Endothelial cell of umbilical vein (primary cell): ENCODE data around the gene PRXL2A. TPM values are rescaled to one million over a fixed set of nuclear protein-coding genes. Genes with fewer than 3 reads are reported as not detected.

Experiments used
- BruUV-seq: library from RNA; stranded (reverse); fragments of 400-500 nt; replicated peaks from 2 replicates; lab custom pipeline; 2021; lab: Mats Ljungman, UMichigan
- CTCF ChIA-PET: fragments of 300-600, 350-600 bp; sonication (Branson Sonifier 250); formaldehyde crosslinking; loops from one replicate; lab custom pipeline; 2021; ENCODE audit warnings: antibody characterized with exemption, inconsistent platforms; lab: Charles Lee
- POLR2A ChIA-PET: fragments of 300-600, 350-600 bp; sonication (Branson Sonifier 250); formaldehyde crosslinking; loops from one replicate; lab custom pipeline; 2021; ENCODE audit warnings: antibody characterized with exemption, inconsistent platforms; lab: Charles Lee
- DNase-seq: peaks from one replicate; pipeline ENCODE4 v3.0.0-alpha.2; 2011; ENCODE audit warnings: low read depth, low spot score
- FAIRE-seq: peaks from 2 replicates; lab custom pipeline; 2011; peaks lifted over from hg19 to GRCh38; lab: Jason Lieb, UNC
- H2AFZ ChIP-seq: 2 replicates; pipeline ENCODE4 v1.6.0; 2012; ENCODE audit warnings: low read depth, low read length, control low read depth, inconsistent platforms
- H3K27ac ChIP-seq: 2 replicates; pipeline ENCODE4 v1.5.1; 2011; ENCODE audit warnings: low read depth, mild to moderate bottlenecking, control low read depth, low read length, moderate library complexity; ENCODE audit not compliant: insufficient read depth
- H3K27me3 ChIP-seq, 2 experiments: 2 replicates each; pipeline versions ENCODE4 v1.6.0 to v1.6.1; 2011; ENCODE audit warnings: low read length in 2 of 2, mixed read lengths in 1 of 2; ENCODE audit not compliant: control insufficient read depth in 2 of 2, insufficient read depth in 2 of 2
- H3K36me3 ChIP-seq, 2 experiments: 2 replicates in 1 of 2; 3 replicates in 1 of 2; pipeline ENCODE4 v1.5.1; 2011; ENCODE audit warnings: low read length in 2 of 2, mild to moderate bottlenecking in 1 of 2, moderate library complexity in 1 of 2; ENCODE audit not compliant: control insufficient read depth in 2 of 2, insufficient read depth in 2 of 2; ENCODE audit errors: extremely low read depth in 1 of 2
- H3K4me1 ChIP-seq: 3 replicates; pipeline ENCODE4 v1.5.1; 2011; ENCODE audit warnings: mild to moderate bottlenecking, low read length; ENCODE audit not compliant: control insufficient read depth, insufficient read depth; ENCODE audit errors: extremely low read depth
- H3K4me2 ChIP-seq: 2 replicates; pipeline ENCODE4 v1.6.1; 2011; ENCODE audit warnings: low read length, control low read depth, mixed read lengths; ENCODE audit not compliant: insufficient read depth
- H3K4me3 ChIP-seq, 3 experiments: fragments of 200-600 bp in 1 of 3; sonication (generic), shearing (Covaris generic) in 1 of 3; replicated peaks in 1 of 3; 2 replicates each; pipeline ENCODE4 v1.5.1; 2011 to 2016; ENCODE audit warnings: control low read depth in 3 of 3, low read length in 3 of 3, mild to moderate bottlenecking in 2 of 3, inconsistent platforms in 1 of 3, low read depth in 1 of 3, moderate library complexity in 1 of 3; ENCODE audit not compliant: insufficient read depth in 1 of 3
- H3K79me2 ChIP-seq: 2 replicates; pipeline ENCODE4 v1.6.0; 2012; ENCODE audit warnings: low read length, inconsistent platforms; ENCODE audit not compliant: control insufficient read depth, insufficient read depth
- H3K9ac ChIP-seq: replicated peaks from 2 replicates; pipeline ENCODE3; 2011; ENCODE audit warnings: low read length, control low read depth; ENCODE audit not compliant: insufficient read depth; ENCODE audit errors: extremely low read depth
- H3K9me1 ChIP-seq: replicated peaks from 3 replicates; pipeline ENCODE4 v1.6.0; 2011; ENCODE audit warnings: mild to moderate bottlenecking, low read length; ENCODE audit not compliant: control insufficient read depth, insufficient read depth; ENCODE audit errors: extremely low read depth
- H3K9me3 ChIP-seq: replicated peaks from 2 replicates; pipeline ENCODE4 v1.5.1; 2012; ENCODE audit warnings: low read length, inconsistent platforms; ENCODE audit not compliant: control insufficient read depth, insufficient read depth
- H4K20me1 ChIP-seq: replicated peaks from 2 replicates; pipeline ENCODE3; 2011; ENCODE audit warnings: mild to moderate bottlenecking, low read length; ENCODE audit not compliant: control insufficient read depth, insufficient read depth; ENCODE audit errors: extremely low read depth
- CTCF ChIP-seq, 2 donors: IDR thresholded peaks; 1 replicate in 1 of 2; 2 replicates in 1 of 2; pipeline ENCODE4 v1.5.1; 2011; ENCODE audit warnings: low read length in 2 of 2, mild to moderate bottlenecking in 2 of 2, moderate library complexity in 2 of 2, control low read depth in 1 of 2, inconsistent platforms in 1 of 2, low read depth in 1 of 2; ENCODE audit not compliant: insufficient read depth in 1 of 2; ENCODE audit errors: extremely low read depth in 1 of 2
- EZH2 ChIP-seq: IDR thresholded peaks from 2 replicates; pipeline ENCODE4 v1.6.1; 2012; ENCODE audit warnings: borderline replicate concordance, low read depth, mild to moderate bottlenecking, moderate library complexity, low read length, inconsistent platforms; ENCODE audit not compliant: severe bottlenecking
- FOS ChIP-seq: IDR thresholded peaks from 2 replicates; pipeline ENCODE4 v1.6.1; 2011; ENCODE audit warnings: mild to moderate bottlenecking, low read length, moderate library complexity, borderline replicate concordance; ENCODE audit not compliant: insufficient read depth
- GATA2 ChIP-seq: IDR thresholded peaks from 2 replicates; pipeline ENCODE4 v1.7.0; 2011; ENCODE audit warnings: low read depth, mild to moderate bottlenecking, moderate library complexity, mixed read lengths, low read length; ENCODE audit not compliant: insufficient read length, insufficient read depth
- JUN ChIP-seq: IDR thresholded peaks from 2 replicates; pipeline ENCODE4 v1.6.1; 2011; ENCODE audit warnings: borderline replicate concordance, low read depth; ENCODE audit not compliant: insufficient read length, insufficient read depth
- MYC ChIP-seq: IDR thresholded peaks from one replicate; pipeline ENCODE4 v1.6.1; 2011; ENCODE audit warnings: mild to moderate bottlenecking, low read depth, low read length
- POLR2A ChIP-seq: IDR thresholded peaks from 2 replicates; pipeline ENCODE4 v1.6.1; 2012; ENCODE audit warnings: low read depth, mild to moderate bottlenecking, control low read depth, low read length
- POLR2AphosphoS5 ChIP-seq: IDR thresholded peaks from 2 replicates; pipeline ENCODE4 v1.6.1; 2012; ENCODE audit warnings: low read depth, mild to moderate bottlenecking, control low read depth, low read length, moderate library complexity; ENCODE audit not compliant: insufficient read depth
- dilution Hi-C: fragments of 300-500 bp; cut with MboI; formaldehyde crosslinking; loops from one replicate; pipeline ENCODE4 v1.15.0; 2019; ENCODE audit warnings: low sequenced_read_pairs; ENCODE audit not compliant: extremely low pct_ligation_motif_present
- intact Hi-C: fragments of 100-400 bp; cut with micrococcal nuclease; formaldehyde crosslinking; loops from one replicate; pipeline ENCODE4 v1.10.0; 2022
- polyA plus RNA-seq, 4 experiments: library from polyadenylated mRNA; depleted of rRNA in 3 of 4; stranded (reverse) in 3 of 4; unstranded in 1 of 4; fragments of >200 nt; gene quantifications; 2 replicates each; pipeline versions ENCODE4 v1.2.1 to v1.2.3, GENCODE V29; 2011 to 2012; ENCODE audit warnings: missing spikeins in 1 of 4
- total RNA-seq: library from RNA; stranded (reverse); gene quantifications from 2 replicates; pipeline ENCODE4 v1.2.3, GENCODE V29; 2021
- TF ChIP-seq, protein P1 (sequence below): IDR thresholded peaks from 2 replicates; pipeline ENCODE4 v1.6.1; 2011; ENCODE audit not compliant: insufficient read depth, insufficient read length

Gene PRXL2A
- total and polyA plus RNA-seq, 2 donors (not counting 3 experiments of a cell fraction or from before 2014, with no cell fraction given): 113 to 321 TPM

DNA sequence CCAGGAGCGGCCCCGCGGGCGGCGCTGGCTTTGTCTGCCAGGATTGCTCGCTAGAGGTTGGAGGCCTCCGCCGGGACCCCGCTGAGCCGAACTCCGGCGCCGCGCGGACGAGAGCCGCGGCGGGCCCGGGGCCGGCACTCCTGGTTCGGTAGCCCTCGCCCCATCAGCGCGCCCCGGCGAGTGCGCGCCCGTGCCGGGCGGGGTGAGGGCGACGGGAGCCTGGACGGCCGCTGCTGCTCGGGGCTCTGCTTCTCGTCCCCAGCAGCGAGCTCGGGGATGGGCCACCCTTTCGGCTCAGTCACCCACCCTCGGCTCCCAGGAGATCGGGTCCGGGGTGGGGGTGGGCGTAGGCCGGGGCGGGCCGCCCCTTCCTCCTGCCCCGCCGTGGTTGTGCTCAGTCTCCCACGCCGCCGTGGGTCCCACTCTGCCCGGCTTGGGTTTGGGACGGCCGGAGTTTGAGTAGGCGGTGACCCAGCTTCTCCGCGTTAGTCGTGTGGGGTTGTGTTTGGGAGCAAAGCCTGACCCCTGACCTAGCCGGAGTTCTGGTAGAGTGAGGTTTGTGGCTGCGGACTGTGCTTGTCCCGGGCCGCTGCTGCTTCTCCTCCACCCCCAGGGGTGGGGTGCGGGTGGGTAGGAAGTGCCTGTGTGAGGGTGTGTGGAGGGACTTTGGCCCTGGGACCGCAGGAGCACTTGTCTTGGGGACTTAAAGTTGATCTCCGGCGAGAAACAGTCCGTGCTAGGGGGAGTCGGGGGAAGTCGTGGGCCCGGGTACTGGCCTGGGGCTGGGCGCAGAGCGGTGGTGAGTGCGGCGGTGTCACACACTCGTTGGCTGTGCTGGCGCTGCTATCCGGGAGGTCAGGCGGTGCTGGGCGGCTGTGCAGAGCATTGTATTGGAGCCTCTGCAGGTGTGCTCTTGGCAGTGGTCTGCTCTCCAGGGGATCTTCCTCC lies 46.4 kb downstream of the PRXL2A start:
- Histone ChIP-seq H3K4me3 (peak overlapping the region; percentile 80 to 87 (median 83)), H3K9ac (peak overlapping the region; percentile 96), H2AFZ (no peak overlapping the region), H3K4me1 (peaks cover 49% of the 10 kb centered on the region), H3K4me2 (peak overlapping the region; percentile 91), H3K9me3 (no peaks in the 10 kb centered on the region), H3K36me3 (peaks cover 3 to 4% of the 10 kb centered on the region in 2 experiments), H3K9me1 (no peaks in the 10 kb centered on the region), H4K20me1 (peaks cover 2% of the 10 kb centered on the region), H3K79me2 (peaks cover 62% of the 10 kb centered on the region), H3K27me3 (no peaks in the 10 kb centered on the region), H3K27ac (peak overlapping the region; percentile 86)
- dilution Hi-C loops (no loop called here), intact Hi-C loops (loop anchor here (1.0 to 2.0 kb wide), 2 partner anchors 8 to 14 kb away; no protein-coding TSS in a partner anchor)
- CTCF ChIA-PET: interaction anchor here (1.1 to 37.4 kb wide), 5 partner anchors 10 to 72 kb away, joined by 3 to 1118 read pairs (median 8); no protein-coding TSS in a partner anchor
- POLR2A ChIA-PET: no interaction called here
- DNase-seq: peak; percentile 49
- TF ChIP-seq, protein P1, sequence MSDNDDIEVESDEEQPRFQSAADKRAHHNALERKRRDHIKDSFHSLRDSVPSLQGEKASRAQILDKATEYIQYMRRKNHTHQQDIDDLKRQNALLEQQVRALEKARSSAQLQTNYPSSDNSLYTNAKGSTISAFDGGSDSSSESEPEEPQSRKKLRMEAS: no peak
- TF ChIP-seq POLR2AphosphoS5 (no peak), JUN (no peak), GATA2 (no peak), POLR2A (no peak), CTCF (IDR thresholded peaks at IDR 0.05; ENCODE audit: extremely low read depth in 1 of 2, insufficient read depth in 1 of 2, low read depth in 1 of 2, low read length in 2 of 2) (no peak), MYC (no peak), FOS (no peak), EZH2 (no peak)
- BruUV-seq: no TSS peak
- no peak for FAIRE-seq
